Measurements from ENCODE around the gene OBI1.

DNA sequence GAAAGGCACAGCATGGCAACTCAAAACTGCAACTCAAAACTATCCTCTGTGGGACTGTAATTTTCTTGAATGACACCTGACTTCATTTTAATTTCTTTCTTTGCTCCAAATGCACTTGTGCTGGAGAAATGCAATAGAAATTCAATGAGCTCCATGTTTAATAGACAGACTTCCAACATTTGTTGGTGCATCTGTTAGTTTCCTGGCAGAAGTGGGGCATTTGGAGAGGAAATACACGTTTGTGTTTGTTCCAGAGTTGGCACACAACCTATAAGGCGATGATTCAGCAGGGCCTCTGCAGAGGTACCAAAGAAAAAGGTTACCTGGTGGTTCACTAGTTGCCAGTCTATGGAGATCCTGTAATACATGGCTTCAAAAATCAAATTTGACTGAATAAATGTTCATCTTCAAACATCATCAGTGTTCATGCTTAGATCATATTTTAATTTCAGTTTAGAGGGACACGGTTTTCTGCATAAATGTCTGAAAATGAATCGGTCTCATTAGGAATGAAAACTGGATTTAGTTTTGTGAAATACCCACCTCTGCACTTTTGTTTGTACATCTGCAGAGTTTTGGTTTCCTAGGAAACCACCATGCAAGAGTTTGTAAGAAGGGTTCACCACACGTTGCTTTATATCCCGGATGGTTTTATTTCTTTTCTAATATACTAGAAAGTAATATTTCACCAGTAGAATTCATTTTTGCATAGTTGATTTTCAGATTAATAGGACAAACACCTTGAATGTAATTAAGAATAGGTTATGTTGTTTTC, 21.8 kb upstream of the OBI1 start:
- TF ChIP-seq, protein P1, sequence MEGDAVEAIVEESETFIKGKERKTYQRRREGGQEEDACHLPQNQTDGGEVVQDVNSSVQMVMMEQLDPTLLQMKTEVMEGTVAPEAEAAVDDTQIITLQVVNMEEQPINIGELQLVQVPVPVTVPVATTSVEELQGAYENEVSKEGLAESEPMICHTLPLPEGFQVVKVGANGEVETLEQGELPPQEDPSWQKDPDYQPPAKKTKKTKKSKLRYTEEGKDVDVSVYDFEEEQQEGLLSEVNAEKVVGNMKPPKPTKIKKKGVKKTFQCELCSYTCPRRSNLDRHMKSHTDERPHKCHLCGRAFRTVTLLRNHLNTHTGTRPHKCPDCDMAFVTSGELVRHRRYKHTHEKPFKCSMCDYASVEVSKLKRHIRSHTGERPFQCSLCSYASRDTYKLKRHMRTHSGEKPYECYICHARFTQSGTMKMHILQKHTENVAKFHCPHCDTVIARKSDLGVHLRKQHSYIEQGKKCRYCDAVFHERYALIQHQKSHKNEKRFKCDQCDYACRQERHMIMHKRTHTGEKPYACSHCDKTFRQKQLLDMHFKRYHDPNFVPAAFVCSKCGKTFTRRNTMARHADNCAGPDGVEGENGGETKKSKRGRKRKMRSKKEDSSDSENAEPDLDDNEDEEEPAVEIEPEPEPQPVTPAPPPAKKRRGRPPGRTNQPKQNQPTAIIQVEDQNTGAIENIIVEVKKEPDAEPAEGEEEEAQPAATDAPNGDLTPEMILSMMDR (IDR thresholded peaks at IDR 0.05; ENCODE audit: low read depth, low read length, poor library complexity, severe bottlenecking), result no peak
- TF ChIP-seq EZH2phosphoT487 (IDR thresholded peaks at IDR 0.05; ENCODE audit: borderline replicate concordance, low read length), result no peak

Measured in DOHH2 (cell line).